ENCODE results near the gene KCNC2. TPM values are rescaled to one million over a fixed set of nuclear protein-coding genes. Genes with fewer than 3 reads are reported as not detected.

The KCNC2 gene
- total and polyA plus RNA-seq, 2 donors from 2014 or later, result not detected

DNA sequence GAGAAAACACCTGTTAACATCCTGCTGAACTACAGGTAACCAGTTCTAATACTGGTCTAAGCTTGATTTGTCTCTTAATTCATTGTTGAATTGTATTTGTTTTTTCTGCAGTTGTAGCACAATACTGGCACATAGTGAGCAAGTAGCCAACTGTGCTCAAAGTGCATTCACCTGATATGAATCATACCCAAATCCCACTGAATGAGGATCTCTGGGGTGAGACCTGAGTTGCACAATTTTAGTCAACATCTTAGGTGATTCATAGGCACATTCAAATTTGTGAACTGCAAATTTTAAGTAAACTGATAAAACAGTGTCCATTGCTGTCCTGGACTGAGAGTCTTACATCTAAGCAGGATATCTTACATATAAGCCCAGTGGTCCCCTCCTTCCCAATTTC is 12.8 kb downstream of the KCNC2 start:
- FAIRE-seq, result no peak
- Histone ChIP-seq H3K36me3 (ENCODE audit: control insufficient read depth in 2 of 3, insufficient read depth in 3 of 3, low read length in 3 of 3) (no peaks in the 10 kb centered on the region), H3K27me3 (ENCODE audit: control insufficient read depth, insufficient read depth, low read length) (no peaks in the 10 kb centered on the region), H3K9me3 (ENCODE audit: control insufficient read depth in 2 of 3, insufficient read depth in 1 of 3, low read length in 3 of 3) (no peaks in the 10 kb centered on the region), H3K27ac (ENCODE audit: low read depth in 2 of 2, low read length in 2 of 2) (no peak overlapping the region), H3K4me3 (ENCODE audit: low read length in 3 of 3) (no peak overlapping the region), H3K4me1 (ENCODE audit: control insufficient read depth in 2 of 3, insufficient read depth in 2 of 3, low read depth in 1 of 3, low read length in 3 of 3) (no peaks in the 10 kb centered on the region), H3K9ac (ENCODE audit: low read length in 3 of 3) (no peak overlapping the region)
- TF ChIP-seq, protein P1, sequence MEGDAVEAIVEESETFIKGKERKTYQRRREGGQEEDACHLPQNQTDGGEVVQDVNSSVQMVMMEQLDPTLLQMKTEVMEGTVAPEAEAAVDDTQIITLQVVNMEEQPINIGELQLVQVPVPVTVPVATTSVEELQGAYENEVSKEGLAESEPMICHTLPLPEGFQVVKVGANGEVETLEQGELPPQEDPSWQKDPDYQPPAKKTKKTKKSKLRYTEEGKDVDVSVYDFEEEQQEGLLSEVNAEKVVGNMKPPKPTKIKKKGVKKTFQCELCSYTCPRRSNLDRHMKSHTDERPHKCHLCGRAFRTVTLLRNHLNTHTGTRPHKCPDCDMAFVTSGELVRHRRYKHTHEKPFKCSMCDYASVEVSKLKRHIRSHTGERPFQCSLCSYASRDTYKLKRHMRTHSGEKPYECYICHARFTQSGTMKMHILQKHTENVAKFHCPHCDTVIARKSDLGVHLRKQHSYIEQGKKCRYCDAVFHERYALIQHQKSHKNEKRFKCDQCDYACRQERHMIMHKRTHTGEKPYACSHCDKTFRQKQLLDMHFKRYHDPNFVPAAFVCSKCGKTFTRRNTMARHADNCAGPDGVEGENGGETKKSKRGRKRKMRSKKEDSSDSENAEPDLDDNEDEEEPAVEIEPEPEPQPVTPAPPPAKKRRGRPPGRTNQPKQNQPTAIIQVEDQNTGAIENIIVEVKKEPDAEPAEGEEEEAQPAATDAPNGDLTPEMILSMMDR (IDR thresholded peaks at IDR 0.05; ENCODE audit: borderline replicate concordance, extremely low read depth, insufficient read depth), result no peak
- intact Hi-C loops (cut with DNase I), result no loop called here
- no peak for DNase-seq

DNA sequence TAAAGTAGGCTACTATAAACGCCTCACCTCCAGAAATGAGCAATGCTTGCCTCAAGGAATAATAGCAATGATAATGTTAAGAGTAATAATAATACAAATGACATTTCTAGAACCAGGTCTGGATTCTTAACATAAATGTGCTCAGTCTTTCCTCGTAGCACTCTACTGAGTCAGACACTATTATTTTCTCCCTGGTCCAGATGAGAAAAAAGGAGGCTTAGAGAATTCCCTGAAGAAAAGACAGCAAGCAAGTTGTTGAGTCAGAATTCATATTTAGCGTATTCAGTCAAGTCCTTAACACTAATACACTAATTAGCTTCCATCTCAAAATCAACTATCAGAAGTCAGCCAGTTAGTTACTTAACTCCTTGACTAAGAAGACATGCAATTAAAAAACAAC is 13.2 kb downstream of the KCNC2 start:
- Histone ChIP-seq H3K36me3 (ENCODE audit: control insufficient read depth in 2 of 3, insufficient read depth in 3 of 3, low read length in 3 of 3) (no peaks in the 10 kb centered on the region), H3K9ac (ENCODE audit: low read length in 3 of 3) (no peak overlapping the region), H3K27me3 (ENCODE audit: control insufficient read depth, insufficient read depth, low read length) (no peaks in the 10 kb centered on the region), H3K4me3 (ENCODE audit: low read length in 3 of 3) (no peak overlapping the region), H3K4me1 (ENCODE audit: control insufficient read depth in 2 of 3, insufficient read depth in 2 of 3, low read depth in 1 of 3, low read length in 3 of 3) (no peaks in the 10 kb centered on the region), H3K9me3 (ENCODE audit: control insufficient read depth in 2 of 3, insufficient read depth in 1 of 3, low read length in 3 of 3) (no peaks in the 10 kb centered on the region), H3K27ac (ENCODE audit: low read depth in 2 of 2, low read length in 2 of 2) (no peak overlapping the region)
- intact Hi-C loops (cut with DNase I), result no loop called here
- DNase-seq, result no peak
- TF ChIP-seq, protein P1 (IDR thresholded peaks at IDR 0.05; ENCODE audit: borderline replicate concordance, extremely low read depth, insufficient read depth), result no peak
- no peak for FAIRE-seq

DNA sequence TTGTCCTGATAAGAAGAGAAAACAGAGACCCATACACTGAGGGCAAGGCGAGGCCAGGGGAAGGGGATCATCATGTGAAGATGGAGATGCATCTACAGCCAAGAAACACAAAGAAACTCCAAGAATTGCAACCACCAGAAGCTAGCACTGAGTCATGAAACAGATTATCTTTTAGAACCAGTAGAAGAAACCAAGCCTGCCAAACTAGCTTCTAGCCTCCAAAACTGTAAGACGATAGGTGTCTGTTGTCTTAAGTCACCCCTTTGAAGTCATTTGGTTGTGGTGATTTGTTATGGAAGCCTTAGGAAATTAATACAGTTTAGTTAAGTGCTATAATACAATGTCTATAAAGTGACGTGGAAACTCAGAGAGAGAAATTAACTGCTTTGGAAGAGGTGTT is 15.4 kb downstream of the KCNC2 start:
- DNase-seq, result no peak
- Histone ChIP-seq H3K27ac (ENCODE audit: low read depth in 2 of 2, low read length in 2 of 2) (no peak overlapping the region), H3K9me3 (ENCODE audit: control insufficient read depth in 2 of 3, insufficient read depth in 1 of 3, low read length in 3 of 3) (no peaks in the 10 kb centered on the region), H3K27me3 (ENCODE audit: control insufficient read depth, insufficient read depth, low read length) (no peaks in the 10 kb centered on the region), H3K4me1 (ENCODE audit: control insufficient read depth in 2 of 3, insufficient read depth in 2 of 3, low read depth in 1 of 3, low read length in 3 of 3) (no peaks in the 10 kb centered on the region), H3K9ac (ENCODE audit: low read length in 3 of 3) (no peak overlapping the region), H3K36me3 (ENCODE audit: control insufficient read depth in 2 of 3, insufficient read depth in 3 of 3, low read length in 3 of 3) (no peaks in the 10 kb centered on the region), H3K4me3 (ENCODE audit: low read length in 3 of 3) (no peak overlapping the region)
- intact Hi-C loops (cut with DNase I), result no loop called here
- no peak for FAIRE-seq
- TF ChIP-seq, protein P1 (IDR thresholded peaks at IDR 0.05; ENCODE audit: borderline replicate concordance, extremely low read depth, insufficient read depth), result no peak

DNA sequence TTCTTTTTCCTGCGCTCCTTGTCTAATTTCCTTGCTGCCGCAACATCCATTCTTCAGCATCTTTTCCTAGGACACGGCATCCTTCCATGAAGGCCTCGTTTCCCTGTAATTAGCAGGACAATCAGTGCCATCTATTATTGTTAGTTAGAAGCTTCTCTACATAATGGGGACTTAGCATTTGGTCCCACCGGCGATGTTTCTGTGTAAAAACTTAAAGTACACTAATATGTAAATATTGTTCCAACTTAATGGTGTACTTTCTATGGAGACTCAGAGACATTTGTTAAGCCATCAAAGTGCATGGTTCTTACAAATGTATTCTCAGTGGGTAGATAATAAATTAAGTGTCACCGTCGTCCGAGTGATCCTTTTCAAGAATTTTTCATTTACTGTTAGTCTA is 17.4 kb downstream of the KCNC2 start:
- DNase-seq (no peak), FAIRE-seq (no peak)
- H3K9ac ChIP-seq (ENCODE audit: low read length in 3 of 3), result no peak overlapping the region
- no peaks in the 10 kb centered on the region for H3K36me3 ChIP-seq (ENCODE audit: control insufficient read depth in 2 of 3, insufficient read depth in 3 of 3, low read length in 3 of 3)
- no peak overlapping the region for H3K4me3 ChIP-seq (ENCODE audit: low read length in 3 of 3)
- no peaks in the 10 kb centered on the region for H3K9me3 ChIP-seq (ENCODE audit: control insufficient read depth in 2 of 3, insufficient read depth in 1 of 3, low read length in 3 of 3)
- H3K27ac ChIP-seq (ENCODE audit: low read depth in 2 of 2, low read length in 2 of 2), result no peak overlapping the region
- TF ChIP-seq, protein P1 (IDR thresholded peaks at IDR 0.05; ENCODE audit: borderline replicate concordance, extremely low read depth, insufficient read depth), result no peak
- intact Hi-C loops (cut with DNase I), result no loop called here
- H3K4me1 ChIP-seq (ENCODE audit: control insufficient read depth in 2 of 3, insufficient read depth in 2 of 3, low read depth in 1 of 3, low read length in 3 of 3), result no peaks in the 10 kb centered on the region
- no peaks in the 10 kb centered on the region for H3K27me3 ChIP-seq (ENCODE audit: control insufficient read depth, insufficient read depth, low read length)
